SIG-M5 treated with dmso at 0.1 percent for 504 hours (cell line): ENCODE data around the gene CACUL1.
"Not testable (repeated sequence)": the region's sequence is repeated elsewhere in the genome, so short reads cannot be mapped to it uniquely, and the experiment has no call there.

Source experiments
- DNase-seq: peaks from one replicate; lab custom pipeline; 2025; ENCODE audit not compliant: unreplicated experiment; lab: John Stamatoyannopoulos, UW

The CACUL1 gene

DNA sequence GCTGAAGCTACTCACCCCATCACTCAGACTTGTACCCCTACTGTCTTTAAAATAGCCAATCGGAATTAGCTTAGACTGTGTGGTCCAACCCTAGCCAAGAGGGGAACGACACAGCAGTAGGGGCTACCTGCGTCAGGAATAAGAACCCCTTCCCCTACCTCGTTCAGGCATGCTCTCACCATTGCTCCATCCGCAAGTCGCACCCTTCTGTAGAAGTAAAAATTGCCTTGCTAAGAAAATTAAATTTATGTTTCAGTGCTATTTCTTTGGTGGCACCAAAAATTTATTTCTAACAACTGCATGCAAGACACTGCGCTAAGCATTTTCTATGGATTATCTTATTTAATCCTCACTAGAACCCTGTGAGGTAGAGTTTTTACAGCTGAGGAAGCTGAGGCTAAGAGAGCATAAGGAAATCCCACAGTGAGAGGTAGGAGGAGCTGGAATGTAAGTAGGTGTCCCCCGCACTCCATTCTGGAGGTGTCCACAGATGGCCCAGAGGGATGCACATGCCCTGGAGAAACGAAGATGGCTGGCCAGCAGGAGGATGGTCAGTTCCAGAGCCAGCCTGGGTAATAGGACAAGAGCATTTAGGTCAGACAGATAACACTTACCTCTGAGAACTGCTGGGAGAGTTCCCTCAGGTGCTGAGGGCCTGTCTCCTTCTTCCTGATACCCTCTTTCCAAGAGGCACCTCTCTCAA lies 15.3 kb upstream of the CACUL1 start:
- no peak for DNase-seq

DNA sequence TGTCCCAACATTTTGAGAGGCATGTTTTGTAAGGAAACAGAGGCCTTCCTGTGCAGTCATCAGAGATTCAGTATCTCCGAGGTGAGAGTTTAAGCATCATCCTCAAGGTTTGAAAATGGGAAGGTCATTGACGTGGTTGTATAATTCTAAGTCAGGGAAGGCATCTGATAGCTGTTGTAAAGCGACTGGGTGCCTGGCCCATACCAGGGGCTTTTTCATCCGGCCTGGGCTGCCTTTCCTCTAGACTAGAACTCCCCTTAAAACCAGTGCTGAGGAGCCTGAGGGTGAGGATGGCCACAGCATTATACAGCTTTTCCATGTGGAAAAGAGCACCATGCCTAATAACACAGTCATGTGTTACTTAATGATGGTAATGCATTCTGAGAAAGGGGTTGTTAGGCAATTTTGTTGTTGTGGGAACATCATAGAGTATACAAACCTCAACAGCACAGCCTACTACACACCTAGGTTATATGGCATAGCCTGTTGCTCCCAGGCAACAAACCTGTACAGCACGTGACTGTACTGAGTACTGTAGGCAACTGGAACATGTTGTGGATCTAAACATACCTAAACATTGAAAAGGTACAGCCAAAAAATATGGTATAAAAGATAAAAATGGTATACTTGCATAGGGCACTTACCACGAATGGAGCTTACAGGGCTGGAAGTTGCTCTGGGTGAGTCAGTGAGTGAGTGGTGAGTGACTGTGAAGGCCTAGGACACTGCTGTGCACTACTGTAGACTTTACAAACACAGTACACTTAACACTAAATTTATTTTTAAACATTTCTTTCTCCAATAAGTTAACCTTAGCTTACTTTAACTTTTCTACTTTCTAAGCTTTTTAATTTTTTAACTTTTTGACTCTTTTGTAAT lies 13.5 kb upstream of the CACUL1 start:
- DNase-seq: no peak

DNA sequence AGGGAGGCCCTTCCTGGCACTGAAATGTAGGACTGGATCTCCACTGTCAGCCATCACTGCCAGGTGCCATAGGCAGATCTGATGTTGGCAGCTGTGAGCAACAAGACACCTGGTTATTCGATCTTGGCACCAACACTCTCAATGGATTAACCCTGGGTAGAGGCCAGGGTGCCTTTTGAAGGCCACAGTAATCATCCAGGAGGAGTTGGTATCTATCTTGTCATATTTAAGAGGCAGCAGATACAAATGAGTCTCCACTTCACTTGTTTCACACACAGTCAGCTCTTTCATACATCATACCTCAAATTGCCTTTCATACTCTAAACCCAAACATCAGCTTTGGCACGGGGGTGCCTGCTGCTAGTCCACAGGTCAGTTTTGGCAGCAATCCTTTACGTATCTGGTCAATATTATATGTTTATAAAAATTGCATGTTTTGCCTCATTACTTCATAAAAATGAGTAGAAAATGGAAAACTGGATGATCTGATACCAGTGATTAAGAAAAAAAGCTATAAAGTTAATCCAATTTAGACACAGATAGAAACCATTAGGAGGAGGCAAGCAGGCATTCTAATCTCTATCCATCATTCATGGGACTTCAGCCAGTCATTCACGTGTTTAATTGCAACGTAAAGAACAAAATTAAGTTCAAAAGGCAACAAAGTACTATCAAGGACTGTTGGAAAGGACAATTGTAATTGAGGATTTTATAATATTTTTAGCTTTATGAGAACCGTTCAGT lies 12.7 kb upstream of the CACUL1 start:
- no peak for DNase-seq

DNA sequence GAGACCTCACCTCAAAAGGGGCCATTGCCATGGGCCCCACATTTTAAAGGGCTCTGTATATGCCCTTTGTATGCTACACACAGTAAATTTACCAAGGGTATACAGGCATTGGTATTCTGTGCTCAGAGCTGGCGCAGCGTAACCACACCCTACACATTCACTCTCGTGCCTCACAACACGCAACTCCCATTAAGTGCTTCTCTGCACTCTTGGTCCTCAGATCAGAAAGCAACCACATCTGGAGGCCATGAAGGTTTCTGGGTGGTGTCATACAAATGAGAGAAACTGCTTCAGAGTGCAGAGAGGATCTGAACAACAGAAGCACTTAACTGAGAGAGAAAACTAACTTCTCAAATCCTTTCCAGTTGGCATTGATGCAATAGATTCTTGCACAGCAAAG lies 9.4 kb upstream of the CACUL1 start:
- DNase-seq: no peak

DNA sequence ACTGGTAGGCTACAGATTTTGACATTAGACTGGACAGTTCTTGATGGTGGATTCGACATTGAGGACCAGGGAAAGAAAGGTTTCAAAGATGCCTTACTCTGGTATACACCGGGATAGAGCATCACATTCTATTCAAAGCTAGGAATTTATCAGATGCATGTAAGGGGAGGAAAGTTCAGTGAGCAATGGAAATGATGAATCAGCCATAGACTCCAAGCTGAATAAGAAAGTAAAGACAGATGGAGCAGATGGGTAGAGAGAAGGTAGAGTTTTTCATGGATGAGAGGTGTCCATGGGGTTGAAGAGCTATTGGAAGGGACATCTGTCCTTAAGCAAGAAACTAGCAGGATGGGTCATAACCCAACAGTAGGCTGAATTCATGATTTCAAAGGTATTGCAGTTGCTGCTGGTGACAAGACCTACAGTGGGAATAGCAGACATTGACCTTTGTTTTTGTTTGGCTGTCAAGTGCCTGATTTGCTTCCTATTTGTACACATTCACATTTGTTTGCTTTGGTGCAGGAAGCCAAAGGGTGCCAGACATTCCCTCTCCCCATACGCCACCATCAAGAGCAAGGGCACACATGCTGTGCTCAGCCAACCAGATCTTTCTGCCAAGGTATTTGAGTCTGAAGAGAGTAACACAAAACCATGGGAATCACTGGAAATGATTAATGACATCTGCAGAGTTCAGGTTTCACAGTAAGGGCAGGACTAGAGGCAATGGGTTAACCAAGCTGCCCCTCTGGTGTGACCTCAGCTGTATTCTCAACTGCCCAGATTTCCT lies 8.6 kb upstream of the CACUL1 start:
- DNase-seq: no peak

DNA sequence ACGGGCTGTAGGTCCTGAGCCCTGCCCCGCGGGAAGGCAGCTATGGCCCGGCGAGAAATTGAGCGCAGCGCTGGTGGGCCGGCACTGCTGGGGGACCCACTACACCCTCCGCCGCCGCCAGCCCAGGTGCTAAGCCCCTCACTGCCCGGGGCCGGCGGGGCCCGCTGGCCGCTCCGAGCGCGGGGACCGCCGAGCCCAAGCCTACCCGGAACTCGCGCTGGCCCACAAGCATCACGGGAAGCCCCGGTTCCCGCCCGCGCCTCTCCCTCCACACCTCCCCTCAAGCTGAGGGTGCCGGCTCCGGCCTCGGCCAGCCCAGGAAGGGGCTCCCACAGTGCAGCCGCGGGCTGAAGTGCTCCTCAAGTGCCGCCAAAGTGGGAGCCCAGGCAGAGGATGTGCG lies 5.5 kb upstream of the CACUL1 start:
- no peak for DNase-seq

DNA sequence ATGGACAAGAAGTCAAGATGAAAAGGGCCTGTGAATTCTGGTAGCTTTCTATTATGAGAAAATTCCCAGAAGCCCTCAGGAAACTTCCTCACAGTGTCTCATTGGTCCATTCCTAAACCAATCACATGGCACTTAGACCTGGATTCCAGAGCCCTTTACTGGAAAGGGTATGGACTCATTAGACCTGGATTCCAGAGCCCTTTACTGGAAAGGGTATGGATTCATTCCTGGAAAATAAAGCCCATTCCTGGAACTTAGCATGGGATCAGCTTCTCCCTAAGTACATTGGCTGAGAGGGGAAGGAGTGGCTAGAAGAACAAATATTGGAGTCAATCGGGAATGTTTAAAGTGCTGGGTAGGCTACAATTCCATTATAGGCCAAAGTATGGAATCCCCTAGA lies 3.7 kb upstream of the CACUL1 start:
- DNase-seq: no peak

DNA sequence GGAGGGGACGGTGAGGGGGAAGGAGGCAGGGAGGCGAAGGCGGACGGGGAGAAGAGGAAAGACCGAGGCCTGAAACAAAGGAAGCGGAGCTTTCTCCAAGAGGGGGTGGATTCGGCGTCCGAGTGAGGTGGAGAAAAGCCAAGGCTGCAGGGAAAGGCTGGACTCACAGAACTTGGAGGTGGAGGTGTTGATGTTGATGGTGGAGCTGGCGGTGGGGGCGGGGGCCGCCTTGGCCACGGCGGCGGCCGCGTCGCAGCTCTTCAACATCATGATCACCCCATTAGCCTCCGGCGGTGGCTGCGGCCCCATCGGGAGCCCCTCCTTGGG lies 578 bp downstream of the CACUL1 start:
- peak; percentile 23 for DNase-seq

DNA sequence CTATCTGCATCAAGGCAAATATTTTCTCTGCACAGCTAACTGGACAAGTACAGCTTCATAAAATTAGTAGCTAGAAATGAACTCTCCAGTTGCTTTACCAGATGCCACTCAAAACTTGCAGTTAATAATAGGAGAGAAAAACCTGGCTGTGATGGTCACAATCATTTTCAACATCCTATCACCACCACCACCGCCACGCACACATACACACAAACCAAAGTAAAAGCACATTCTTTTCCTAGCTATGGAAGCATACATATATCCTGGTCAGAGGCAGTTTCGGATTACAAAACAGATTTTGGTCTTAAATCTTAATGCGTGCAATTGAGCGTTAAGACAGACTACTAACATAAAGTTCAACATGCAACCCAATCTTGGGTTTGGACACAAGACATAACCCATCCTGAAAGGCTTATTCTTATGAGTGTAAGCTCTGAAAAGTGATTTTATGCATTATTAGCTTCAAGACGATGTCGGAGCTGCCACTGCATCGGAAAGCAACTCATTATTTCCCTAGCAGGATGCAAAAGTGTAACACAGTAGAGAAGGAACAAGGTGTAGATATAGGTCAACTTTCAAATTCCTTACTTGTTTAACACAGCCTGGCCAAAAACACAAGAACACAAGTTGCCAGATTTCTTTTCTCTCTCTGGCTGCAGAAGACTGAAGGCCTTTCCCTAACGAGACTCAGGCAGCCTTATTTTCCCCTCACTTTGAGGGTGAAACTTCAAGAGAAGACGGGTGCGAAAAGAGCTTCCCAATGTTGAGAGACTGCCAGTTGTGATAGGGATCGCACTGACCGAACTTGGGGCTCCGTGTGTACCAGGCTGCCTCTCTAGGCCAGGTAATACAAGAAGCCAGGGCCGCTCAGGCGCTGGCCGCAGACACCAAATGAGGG lies 1.2 kb downstream of the CACUL1 start:
- no peak for DNase-seq

DNA sequence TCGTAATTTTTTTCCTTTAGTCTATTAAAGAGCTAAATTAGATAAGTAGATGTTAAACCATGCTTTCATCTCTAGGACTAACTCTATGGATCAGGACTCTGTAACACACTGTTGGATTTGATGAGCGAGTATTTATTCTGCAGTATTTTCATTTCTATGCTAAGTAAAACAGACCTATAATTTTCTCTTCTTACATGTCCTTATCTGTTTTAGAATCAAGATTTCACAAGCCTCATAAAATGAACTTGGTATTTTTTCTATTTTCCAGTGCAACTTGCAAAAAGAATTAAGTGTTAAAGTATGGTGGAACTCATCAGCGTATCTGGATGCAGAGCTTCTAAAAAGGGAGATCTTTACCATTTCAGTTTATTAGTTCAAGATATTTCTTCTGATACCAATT lies 2.4 kb downstream of the CACUL1 start:
- DNase-seq: no peak

DNA sequence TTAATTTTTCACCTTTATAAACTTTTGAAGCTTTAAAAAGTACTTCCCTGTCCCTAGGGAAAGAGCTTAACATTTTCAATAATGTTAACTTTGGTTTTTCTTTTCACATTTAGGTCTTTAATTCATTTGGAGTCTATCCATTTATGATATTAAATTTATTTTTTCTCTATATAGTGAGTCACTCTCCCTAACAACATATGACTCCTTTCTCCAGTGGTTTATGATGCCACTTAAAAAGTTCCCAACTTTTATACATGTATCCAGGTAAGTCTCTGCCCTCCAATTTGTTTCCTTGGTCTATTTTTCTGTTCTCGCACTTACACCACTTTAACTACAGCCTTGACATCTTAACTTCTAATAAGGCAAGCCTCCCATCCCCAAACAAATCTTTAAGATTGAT lies 3.5 kb downstream of the CACUL1 start:
- no peak for DNase-seq

DNA sequence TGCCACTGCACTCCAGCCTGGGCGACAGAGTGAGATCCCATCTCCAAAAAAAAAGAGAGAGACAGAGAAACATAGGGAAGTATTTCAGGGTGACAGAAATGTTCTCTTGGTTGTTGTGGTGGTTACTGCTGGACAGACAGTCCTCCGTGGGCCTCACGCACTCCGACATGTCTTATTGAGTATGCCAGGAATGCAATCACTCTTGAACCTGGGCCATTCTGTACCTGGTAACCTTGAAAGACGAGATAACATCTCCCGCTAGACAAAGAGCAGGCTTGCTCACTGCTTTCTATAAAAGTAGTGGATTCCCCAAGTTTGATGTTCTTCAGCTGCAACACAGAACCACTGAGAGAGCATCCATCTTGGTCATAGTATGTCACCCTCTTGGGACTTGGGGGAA lies 6.7 kb downstream of the CACUL1 start:
- no peak for DNase-seq

DNA sequence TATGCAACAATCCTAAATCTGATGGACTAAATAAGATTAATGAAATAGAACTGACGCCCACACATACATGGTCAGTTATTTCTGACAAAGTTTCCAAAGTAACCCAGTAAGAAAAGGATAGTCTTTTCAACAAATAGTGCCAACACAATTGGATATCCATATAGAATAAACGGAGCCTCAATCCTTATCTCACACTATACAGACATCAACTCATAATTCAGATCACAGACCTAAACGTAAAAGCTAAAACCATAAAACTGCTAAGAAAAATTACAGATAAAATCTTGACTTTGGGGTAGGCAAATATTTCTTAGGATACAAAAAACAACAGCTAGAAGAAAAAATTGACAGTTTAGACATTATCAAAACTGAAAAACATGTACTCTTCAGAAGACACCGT lies 8.5 kb downstream of the CACUL1 start:
- no peak for DNase-seq

DNA sequence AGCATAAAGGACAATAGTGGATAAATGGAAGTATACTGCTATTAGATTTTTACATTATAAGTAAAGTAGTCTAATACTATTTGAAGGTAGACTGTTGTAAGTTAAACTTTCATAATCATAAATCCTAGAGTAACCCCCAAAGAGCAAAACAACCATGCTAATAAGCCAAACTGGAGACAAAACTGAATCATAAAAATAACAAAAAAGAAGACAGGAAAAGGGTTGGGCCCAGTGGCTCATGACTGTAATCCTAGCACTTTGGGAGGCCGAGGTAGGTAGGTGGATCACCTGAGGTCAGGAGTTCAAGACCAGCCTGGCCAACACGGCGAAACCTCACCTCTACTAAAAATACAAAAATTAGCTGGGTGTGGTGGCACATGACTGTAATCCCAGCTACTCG lies 9.7 kb downstream of the CACUL1 start:
- DNase-seq: no peak

DNA sequence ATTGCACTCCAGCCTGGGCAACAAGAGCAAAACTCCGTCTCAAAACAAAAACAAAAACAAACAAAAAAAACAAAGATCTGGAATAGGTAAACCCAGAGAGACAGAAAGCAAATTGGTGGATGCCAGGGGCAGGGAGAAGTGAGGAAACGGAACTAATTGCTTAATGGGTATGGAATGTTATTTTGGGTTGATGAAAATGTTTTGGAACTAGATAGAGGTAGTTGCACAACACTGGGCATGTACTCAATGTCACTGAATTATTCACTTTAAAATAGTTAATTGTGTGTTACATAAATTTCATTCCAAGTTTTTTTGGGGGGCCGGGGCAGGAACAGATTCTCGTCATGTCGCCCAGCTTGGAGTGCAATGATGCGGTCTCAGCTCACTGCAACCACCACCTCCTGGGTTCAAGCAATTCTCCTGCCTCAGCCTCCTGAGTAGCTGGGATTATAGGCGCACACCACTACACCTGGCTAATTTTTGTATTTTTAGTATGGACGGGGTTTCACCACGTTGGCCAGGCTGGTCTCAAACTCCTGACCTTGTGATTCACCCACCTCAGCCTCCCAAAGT lies 10.3 kb downstream of the CACUL1 start:
- not testable (repeated sequence) for DNase-seq

DNA sequence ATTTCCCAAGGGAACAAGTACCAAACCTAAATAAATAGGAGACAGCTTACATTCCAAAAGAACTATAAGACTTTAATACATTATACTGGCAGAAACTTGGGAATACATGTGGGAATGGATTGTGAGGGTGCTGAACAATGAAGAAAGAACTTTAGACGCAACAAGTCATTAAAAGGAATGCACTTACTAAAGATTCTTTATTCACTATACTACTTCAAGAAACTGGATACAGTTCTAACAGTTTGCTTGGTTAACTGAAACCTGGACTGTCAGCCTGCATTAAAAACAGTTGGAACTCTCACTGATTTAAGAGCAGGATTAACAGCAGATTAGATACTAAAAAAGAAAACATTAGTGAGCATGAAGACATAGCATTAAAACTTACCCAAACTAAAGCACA lies 12.0 kb downstream of the CACUL1 start:
- DNase-seq: no peak

DNA sequence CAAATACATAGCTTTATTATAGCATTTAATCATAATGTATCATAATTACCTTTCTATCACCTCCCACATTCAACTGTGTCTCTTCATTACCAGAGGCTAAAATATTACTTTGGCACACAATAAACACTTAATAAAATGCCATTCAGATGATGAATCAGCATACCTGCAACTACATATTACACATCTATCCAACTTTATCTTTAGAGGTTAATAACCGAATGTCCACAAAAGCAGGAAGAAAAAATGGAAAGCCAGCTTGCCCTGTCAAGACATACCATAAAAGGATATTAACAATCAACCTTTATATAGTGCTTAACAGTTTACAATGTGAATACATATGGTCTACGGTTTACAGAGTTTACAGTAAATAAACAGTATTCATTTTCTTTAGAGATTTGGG lies 12.7 kb downstream of the CACUL1 start:
- no peak for DNase-seq

DNA sequence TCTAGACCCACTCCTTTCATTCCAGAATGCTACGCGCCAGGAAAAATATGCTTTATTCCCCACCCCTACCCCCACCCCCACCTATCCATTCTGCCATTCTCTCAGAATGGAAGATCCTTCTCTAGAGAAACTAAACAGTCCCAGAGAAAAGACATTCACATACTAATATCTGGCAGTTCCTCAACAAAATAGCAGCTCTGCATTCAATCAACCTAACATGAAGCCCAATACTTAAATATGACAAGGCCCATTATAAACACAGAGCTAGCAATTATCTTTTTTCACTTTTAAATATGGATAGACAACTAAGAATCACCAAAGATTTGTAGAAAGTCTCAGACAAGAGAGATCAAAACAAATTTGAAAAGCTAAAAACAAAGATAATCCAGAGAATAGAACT lies 16.4 kb downstream of the CACUL1 start:
- DNase-seq: no peak

DNA sequence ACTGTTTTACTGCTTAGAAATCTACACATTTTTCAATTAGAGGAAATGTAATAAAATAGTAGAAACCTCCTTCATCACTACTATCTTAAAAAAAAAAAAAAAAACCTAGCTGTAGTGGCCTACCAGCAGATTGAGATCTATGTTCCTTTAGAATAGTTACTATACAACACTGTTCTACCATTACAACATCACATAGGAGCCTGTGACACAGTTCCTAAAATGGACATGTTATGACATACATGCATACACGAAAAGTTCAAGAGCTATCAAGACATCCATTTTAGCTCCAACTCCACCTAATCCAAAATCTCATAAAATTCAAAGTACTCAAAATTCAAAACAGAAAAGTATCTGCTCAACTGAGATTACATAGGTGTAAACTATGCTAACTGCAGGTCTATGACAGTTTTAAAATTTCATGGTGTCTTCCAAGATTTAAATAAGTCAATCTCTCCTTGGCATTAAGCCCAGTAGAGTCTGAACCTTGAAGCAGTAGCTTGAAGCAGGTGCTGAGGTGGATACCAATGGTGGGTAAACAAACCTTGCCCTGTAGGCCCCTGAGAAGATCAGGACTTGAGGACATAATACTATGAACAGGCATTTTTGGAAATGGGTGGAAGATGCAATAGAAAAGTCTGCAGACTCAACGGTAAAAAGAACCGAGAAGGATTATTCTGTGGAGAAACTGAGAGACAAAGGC lies 17.0 kb downstream of the CACUL1 start:
- no peak for DNase-seq
